Gastroesophageal sphincter (tissue), 3 donors: Measurements from ENCODE around the gene MAN2B2.

Experiments used
- POLR2A ChIP-seq, 2 donors: fragments of 450-650 bp; IDR thresholded peaks; one replicate each; pipeline ENCODE4 v1.6.1; 2017; ENCODE audit warnings: antibody characterized with exemption in 2 of 2, mild to moderate bottlenecking in 2 of 2, moderate library complexity in 1 of 2
- TF ChIP-seq, protein P1 (sequence below), 4 experiments: fragments of 200-600 bp in 2 of 4; fragments of 450-650 bp in 2 of 4; sonication (generic) in 1 of 4; IDR thresholded peaks; one replicate each; pipeline ENCODE4 v1.5.1; 2017 to 2019; ENCODE audit warnings: antibody characterized with exemption in 4 of 4, mild to moderate bottlenecking in 2 of 4, moderate library complexity in 2 of 4

DNA sequence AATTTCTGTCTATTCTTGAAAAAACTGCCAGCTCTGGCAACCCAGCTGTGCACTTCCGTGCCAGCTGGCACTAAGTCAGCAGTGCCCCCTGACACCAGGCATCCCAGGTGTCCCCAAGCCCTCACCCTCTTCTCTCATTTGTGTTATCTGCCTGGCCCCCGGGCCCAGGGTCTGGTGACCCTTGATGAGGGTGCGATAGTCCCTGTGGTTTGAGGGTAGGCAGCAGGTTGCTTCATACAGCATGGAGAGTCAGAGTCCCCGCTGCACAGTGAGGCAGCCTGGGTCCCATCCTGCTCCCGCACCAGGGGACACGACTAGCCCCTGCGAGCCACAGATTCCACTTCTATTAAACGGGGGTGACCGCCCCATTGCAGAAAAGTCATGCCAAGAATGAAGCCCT, 1.9 kb downstream of the MAN2B2 start:
- TF ChIP-seq POLR2A (IDR thresholded peaks at IDR 0.05): no peak
- TF ChIP-seq, protein P1, sequence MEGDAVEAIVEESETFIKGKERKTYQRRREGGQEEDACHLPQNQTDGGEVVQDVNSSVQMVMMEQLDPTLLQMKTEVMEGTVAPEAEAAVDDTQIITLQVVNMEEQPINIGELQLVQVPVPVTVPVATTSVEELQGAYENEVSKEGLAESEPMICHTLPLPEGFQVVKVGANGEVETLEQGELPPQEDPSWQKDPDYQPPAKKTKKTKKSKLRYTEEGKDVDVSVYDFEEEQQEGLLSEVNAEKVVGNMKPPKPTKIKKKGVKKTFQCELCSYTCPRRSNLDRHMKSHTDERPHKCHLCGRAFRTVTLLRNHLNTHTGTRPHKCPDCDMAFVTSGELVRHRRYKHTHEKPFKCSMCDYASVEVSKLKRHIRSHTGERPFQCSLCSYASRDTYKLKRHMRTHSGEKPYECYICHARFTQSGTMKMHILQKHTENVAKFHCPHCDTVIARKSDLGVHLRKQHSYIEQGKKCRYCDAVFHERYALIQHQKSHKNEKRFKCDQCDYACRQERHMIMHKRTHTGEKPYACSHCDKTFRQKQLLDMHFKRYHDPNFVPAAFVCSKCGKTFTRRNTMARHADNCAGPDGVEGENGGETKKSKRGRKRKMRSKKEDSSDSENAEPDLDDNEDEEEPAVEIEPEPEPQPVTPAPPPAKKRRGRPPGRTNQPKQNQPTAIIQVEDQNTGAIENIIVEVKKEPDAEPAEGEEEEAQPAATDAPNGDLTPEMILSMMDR (IDR thresholded peaks at IDR 0.05): no peak
